ENCODE results near the gene AICDA. TPM values are rescaled to one million over a fixed set of nuclear protein-coding genes. Genes with fewer than 3 reads are reported as not detected.
"Not testable (repeated sequence)": the region's sequence is repeated elsewhere in the genome, so short reads cannot be mapped to it uniquely, and the experiment has no call there.

AICDA gene
- total and polyA plus RNA-seq, 2 experiments from 2014 or later, result 0.31 TPM; not detected in 1

DNA sequence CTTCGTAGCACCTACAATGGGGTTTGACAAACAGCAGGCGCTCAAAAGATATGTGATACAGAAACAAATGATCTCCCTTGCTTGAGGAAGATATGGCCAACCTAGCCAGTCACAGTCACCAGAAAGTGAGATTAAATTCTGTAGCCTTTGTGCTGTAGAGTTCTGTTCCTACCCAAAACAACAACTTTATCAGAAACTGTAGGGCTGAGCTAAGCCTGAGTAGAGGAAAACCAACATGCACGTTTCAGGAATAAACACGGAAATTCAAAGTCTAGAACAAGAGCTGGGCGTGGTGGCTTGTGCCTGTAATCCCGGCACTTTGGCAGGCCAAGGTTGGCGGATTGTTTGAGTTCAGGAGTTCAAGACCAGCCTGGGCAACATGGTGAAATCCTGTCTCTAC lies 23.0 kb downstream of the AICDA start (continued):
- TF ChIP-seq EZH2 (IDR thresholded peaks at IDR 0.05; ENCODE audit: low read depth, unreplicated experiment) (no peak), CREB1 (CRISPR knock-in tag; IDR thresholded peaks at IDR 0.05; ENCODE audit: low read depth) (no peak), EZH2phosphoT487 (IDR thresholded peaks at IDR 0.05; ENCODE audit: unreplicated experiment) (no peak), ZNF331 (CRISPR knock-in tag; IDR thresholded peaks at IDR 0.05; ENCODE audit: low read depth) (no peak), STAT1 (IDR thresholded peaks at IDR 0.05; ENCODE audit: unreplicated experiment) (no peak), POLR2AphosphoS5 (IDR thresholded peaks at IDR 0.05; ENCODE audit: low read depth) (no peak)
- TF ChIP-seq, protein P1, sequence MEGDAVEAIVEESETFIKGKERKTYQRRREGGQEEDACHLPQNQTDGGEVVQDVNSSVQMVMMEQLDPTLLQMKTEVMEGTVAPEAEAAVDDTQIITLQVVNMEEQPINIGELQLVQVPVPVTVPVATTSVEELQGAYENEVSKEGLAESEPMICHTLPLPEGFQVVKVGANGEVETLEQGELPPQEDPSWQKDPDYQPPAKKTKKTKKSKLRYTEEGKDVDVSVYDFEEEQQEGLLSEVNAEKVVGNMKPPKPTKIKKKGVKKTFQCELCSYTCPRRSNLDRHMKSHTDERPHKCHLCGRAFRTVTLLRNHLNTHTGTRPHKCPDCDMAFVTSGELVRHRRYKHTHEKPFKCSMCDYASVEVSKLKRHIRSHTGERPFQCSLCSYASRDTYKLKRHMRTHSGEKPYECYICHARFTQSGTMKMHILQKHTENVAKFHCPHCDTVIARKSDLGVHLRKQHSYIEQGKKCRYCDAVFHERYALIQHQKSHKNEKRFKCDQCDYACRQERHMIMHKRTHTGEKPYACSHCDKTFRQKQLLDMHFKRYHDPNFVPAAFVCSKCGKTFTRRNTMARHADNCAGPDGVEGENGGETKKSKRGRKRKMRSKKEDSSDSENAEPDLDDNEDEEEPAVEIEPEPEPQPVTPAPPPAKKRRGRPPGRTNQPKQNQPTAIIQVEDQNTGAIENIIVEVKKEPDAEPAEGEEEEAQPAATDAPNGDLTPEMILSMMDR (conservative IDR thresholded peaks at IDR 0.05; ENCODE audit: low read depth in 2 of 2), result no peak

DNA sequence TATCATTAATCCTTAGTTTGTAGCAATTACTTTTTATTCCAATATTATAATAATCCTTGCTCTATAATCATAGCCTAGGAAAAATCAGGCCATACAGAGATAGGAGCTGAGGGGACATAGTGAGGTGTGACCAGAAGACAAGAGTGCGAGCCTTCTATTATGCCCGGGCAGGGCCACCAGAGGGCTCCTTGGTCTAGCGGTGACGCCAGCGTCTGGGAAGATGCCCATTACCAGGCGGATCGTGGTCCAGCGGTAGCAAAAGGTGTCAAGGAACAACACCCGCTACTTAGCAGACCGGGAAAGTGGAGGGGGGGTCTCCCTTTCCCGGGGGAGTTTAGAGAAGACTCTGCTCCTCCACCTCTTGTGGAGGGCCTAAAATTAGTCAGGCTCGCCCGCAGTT lies 28.2 kb downstream of the AICDA start:
- H4K20me1 ChIP-seq (replicated peaks; ENCODE audit: insufficient read depth); H3K27ac ChIP-seq (ENCODE audit: low read depth); H2AFZ ChIP-seq; H3K4me2 ChIP-seq; H3K4me1 ChIP-seq (ENCODE audit: insufficient read depth); H3K27ac Mint-ChIP-seq; H3K4me3 Mint-ChIP-seq; H3K36me3 ChIP-seq (ENCODE audit: insufficient read depth); H3K4me3 ChIP-seq; H3K27me3 ChIP-seq (ENCODE audit: insufficient read depth); ATAC-seq; H3K27me3 Mint-ChIP-seq (ENCODE audit: insufficient read depth, low read depth, poor library complexity); H3K79me2 ChIP-seq (replicated peaks; ENCODE audit: insufficient read depth); H3K9me3 Mint-ChIP-seq; H3K4me1 Mint-ChIP-seq; H3K36me3 Mint-ChIP-seq (ENCODE audit: low read depth); H3F3A ChIP-seq (replicated peaks; ENCODE audit: low read depth); H3K9me2 ChIP-seq (ENCODE audit: insufficient read depth): not testable (repeated sequence)
- TF ChIP-seq, protein P1 (conservative IDR thresholded peaks at IDR 0.05; ENCODE audit: low read depth in 2 of 2), result peak; percentile 38 to 58; a peak in 3 of 4 replicates
- peak; percentile 32 for DNase-seq (ENCODE audit: low spot score)

GRCh38 chr12:8584004-8584403 lies 28.7 kb downstream of the AICDA start:
- Histone ChIP-seq H3K27ac (ENCODE audit: low read depth) (no peak overlapping the region), H3K4me1 (ENCODE audit: insufficient read depth) (no peaks in the 10 kb centered on the region), H4K20me1 (replicated peaks; ENCODE audit: insufficient read depth) (no peaks in the 10 kb centered on the region), H3K4me2 (no peak overlapping the region), H2AFZ (no peak overlapping the region), H3K36me3 (ENCODE audit: insufficient read depth) (no peaks in the 10 kb centered on the region), H3K4me3 (no peak overlapping the region), H3F3A (replicated peaks; ENCODE audit: low read depth) (no peaks in the 10 kb centered on the region), H3K27me3 (ENCODE audit: insufficient read depth) (no peaks in the 10 kb centered on the region), H3K79me2 (replicated peaks; ENCODE audit: insufficient read depth) (no peaks in the 10 kb centered on the region), H3K9me2 (ENCODE audit: insufficient read depth) (no peaks in the 10 kb centered on the region)
- Mint-ChIP-seq H3K27me3 (ENCODE audit: insufficient read depth, low read depth, poor library complexity) (peaks cover 3% of the 10 kb centered on the region), H3K4me1 (no peaks in the 10 kb centered on the region), H3K27ac (no peak overlapping the region), H3K4me3 (no peak overlapping the region), H3K36me3 (ENCODE audit: low read depth) (no peaks in the 10 kb centered on the region), H3K9me3 (no peaks in the 10 kb centered on the region)
- ATAC-seq, result no peak
- no peak for DNase-seq (ENCODE audit: low spot score)
- no peak for TF ChIP-seq ZNF331 (CRISPR knock-in tag; IDR thresholded peaks at IDR 0.05; ENCODE audit: low read depth)
- TF ChIP-seq JUNB (IDR thresholded peaks at IDR 0.05; ENCODE audit: unreplicated experiment), result no peak
- TF ChIP-seq POLR2AphosphoS5 (IDR thresholded peaks at IDR 0.05; ENCODE audit: low read depth), result no peak
- TF ChIP-seq EZH2 (IDR thresholded peaks at IDR 0.05; ENCODE audit: low read depth, unreplicated experiment), result no peak
- TF ChIP-seq EZH2phosphoT487 (IDR thresholded peaks at IDR 0.05; ENCODE audit: unreplicated experiment), result no peak
- TF ChIP-seq, protein P2, sequence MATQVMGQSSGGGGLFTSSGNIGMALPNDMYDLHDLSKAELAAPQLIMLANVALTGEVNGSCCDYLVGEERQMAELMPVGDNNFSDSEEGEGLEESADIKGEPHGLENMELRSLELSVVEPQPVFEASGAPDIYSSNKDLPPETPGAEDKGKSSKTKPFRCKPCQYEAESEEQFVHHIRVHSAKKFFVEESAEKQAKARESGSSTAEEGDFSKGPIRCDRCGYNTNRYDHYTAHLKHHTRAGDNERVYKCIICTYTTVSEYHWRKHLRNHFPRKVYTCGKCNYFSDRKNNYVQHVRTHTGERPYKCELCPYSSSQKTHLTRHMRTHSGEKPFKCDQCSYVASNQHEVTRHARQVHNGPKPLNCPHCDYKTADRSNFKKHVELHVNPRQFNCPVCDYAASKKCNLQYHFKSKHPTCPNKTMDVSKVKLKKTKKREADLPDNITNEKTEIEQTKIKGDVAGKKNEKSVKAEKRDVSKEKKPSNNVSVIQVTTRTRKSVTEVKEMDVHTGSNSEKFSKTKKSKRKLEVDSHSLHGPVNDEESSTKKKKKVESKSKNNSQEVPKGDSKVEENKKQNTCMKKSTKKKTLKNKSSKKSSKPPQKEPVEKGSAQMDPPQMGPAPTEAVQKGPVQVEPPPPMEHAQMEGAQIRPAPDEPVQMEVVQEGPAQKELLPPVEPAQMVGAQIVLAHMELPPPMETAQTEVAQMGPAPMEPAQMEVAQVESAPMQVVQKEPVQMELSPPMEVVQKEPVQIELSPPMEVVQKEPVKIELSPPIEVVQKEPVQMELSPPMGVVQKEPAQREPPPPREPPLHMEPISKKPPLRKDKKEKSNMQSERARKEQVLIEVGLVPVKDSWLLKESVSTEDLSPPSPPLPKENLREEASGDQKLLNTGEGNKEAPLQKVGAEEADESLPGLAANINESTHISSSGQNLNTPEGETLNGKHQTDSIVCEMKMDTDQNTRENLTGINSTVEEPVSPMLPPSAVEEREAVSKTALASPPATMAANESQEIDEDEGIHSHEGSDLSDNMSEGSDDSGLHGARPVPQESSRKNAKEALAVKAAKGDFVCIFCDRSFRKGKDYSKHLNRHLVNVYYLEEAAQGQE (IDR thresholded peaks at IDR 0.05; ENCODE audit: unreplicated experiment), result no peak
- no peak for TF ChIP-seq NANOG (IDR thresholded peaks at IDR 0.05; ENCODE audit: borderline replicate concordance)
- TF ChIP-seq, protein P3, sequence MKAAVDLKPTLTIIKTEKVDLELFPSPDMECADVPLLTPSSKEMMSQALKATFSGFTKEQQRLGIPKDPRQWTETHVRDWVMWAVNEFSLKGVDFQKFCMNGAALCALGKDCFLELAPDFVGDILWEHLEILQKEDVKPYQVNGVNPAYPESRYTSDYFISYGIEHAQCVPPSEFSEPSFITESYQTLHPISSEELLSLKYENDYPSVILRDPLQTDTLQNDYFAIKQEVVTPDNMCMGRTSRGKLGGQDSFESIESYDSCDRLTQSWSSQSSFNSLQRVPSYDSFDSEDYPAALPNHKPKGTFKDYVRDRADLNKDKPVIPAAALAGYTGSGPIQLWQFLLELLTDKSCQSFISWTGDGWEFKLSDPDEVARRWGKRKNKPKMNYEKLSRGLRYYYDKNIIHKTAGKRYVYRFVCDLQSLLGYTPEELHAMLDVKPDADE (IDR thresholded peaks at IDR 0.05), result no peak
- no peak for TF ChIP-seq CREB1 (CRISPR knock-in tag; IDR thresholded peaks at IDR 0.05; ENCODE audit: low read depth)
- TF ChIP-seq STAT1 (IDR thresholded peaks at IDR 0.05; ENCODE audit: unreplicated experiment), result no peak
- TF ChIP-seq, protein P1 (conservative IDR thresholded peaks at IDR 0.05; ENCODE audit: low read depth in 2 of 2), result no peak

Data from GM23338 (cell line).